HG03575 (cell line): Measurements from ENCODE around the gene ZBED4.
"Not testable (repeated sequence)": the region's sequence is repeated elsewhere in the genome, so short reads cannot be mapped to it uniquely, and the experiment has no call there.

Source experiments
- ATAC-seq: cut with Tn5 transposase; IDR thresholded peaks from one replicate; pipeline ENCODE4 v1.9.1; 2021; ENCODE audit not compliant: unreplicated experiment, insufficient number of reproducible peaks, low FRiP score; ENCODE audit errors: extremely low read depth

Gene ZBED4

GRCh38 chr22:49850021-49850911 lies 3.4 kb upstream of the ZBED4 start:
- no peak for ATAC-seq

- ATAC-seq, result no peak
These were observed 2.5 kb upstream of the ZBED4 start for GRCh38 chr22:49850959-49851802.

DNA sequence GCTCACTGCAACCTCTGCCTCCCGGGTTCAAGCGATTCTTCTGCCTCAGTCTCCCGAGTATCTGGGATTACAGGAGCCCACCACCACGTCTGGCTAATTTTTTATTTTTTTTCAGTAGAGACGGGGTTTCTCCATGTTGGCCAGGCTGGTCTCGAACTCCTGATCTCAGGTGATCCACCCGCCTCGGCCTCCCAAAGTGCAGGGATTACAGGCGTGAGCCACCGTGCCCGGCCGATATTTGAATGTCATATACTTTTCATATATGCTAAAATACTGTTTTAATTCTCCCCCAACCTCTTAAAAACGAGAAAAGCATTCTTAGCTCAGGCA lies 1.1 kb upstream of the ZBED4 start:
- ATAC-seq, result not testable (repeated sequence)

GRCh38 chr22:49853981-49854831 lies 562 bp downstream of the ZBED4 start:
- no peak for ATAC-seq

DNA sequence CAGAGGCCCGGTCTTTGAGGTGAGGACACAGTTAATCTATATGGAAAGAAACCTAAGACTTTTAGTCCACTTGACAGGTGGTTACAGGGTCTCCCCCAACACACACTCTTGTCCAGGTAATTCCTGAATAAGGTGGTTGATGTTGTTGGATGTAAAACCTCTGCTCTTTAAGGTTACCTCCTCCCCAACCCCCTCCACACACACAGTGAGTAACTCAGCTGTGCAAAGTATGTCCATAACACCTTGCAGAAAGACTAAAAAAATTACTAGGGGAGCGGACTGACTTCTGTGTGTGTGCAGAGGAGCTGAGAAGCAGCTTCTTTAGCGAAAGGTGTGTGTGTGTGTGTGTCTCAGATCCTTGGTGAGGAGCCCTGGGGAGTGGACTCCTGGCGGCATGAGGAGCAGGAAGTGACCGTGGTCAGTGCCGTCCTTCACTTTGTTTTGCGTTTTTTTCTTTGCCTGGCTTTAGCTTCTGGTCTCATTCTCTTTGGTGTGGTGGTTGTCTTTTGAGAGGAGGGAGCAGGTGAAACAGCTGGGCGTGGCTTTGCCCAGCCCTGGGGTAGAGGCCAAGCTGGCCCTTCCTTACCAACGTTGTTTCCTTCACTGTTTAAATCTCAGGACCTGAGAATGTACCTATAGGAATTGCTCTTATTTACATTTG lies 1.7 kb downstream of the ZBED4 start:
- ATAC-seq, result no peak

DNA sequence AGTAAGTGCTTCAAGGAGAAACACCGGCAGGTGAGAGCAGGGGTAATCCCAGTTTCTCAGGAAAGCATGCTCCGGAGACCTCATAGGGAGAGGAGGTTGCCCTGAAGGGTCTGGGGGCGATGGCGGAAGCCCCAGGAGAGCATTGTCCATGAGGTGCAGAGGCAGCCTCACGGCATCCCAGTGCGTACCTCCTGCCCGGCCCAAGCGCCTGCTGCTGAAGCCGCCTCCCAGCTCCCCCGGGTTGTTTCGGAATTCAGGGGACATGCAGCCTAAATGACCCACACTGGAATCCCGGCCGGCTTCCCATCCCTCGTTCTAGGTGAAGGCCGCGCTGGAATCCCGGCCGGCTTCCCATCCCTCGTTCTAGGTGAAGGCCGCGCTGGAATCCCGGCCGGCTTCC lies 2.7 kb downstream of the ZBED4 start:
- no peak for ATAC-seq

DNA sequence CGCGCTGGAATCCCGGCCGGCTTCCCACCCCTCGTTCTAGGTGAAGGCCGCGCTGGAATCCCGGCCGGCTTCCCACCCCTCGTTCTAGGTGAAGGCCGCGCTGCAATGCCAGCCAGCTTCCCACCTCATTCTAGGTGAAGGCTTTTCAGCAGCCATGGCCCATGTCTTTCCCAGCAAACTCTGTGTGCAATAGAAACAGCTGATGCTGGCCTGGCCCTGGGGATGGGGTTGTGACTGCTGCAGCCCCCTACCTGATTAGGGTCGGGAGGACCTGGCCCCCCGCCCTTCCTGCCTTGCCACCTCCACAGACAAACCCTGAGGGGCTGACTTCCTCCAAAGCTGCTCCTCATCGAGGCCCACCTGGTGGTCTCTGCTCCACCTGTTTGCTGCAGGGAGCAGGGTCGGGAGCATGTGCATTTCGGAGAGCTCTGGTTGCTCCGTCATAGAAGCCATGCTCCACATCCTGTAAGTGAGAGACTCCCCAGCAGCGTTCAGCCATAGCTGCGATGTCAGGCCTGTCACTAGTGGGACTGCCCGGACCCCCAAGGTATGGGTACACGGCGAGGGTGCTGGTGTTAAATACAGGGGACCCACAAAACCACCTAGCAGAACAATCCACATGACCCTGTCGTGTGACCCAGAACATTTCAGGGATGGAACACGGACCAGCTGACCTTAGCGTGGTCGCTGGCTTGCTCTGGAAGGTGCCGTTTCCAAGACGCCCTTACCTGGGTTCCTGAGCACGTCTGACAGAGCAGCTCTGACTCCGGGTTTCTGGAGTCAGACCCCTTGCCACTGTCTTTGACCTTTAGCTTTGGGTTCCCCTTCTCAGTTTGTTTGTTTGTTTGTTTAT lies 3.3 kb downstream of the ZBED4 start:
- ATAC-seq, result no peak

- ATAC-seq, result no peak
These were observed 5.2 kb downstream of the ZBED4 start for GRCh38 chr22:49858827-49859226.

DNA sequence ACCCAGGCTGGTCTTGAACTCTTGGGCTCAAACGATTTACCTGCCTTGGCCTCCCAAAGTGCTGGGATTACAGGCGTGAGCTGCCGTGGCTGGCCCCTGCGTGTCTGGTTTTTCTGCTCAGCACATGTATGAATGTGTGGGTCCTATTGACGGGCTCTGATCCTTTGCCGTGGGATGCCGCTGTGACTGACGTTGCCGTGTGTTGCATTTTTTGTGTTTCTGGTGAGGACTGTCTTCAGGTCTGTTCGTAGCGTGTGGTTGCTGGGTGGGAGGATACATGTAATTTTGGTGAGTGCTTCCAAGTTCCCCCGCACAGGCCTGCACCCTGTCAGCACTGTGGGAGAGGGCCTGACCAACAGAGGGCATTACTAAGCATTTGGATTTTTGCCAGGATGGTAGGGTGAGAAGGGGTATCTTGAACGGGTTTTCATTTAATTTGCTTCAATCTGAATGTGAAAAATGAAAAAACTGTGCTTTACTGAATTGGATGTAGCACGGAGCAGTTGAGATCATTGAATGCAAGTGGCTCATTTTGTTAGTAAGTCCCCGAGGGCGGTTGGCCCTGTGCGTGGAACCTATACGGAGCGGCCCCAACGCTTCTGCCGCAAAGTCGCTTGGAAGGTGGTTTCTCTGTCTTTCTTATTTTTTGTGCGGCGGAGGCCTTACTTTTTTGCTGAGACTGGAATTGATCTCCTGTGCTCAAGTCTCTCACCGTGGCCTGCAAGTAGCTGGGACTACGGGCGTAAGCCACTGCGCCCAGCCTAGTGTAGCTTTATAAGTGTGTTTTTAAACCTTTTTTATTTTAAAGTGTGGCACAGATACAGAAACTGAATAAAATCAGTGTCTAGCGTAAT lies 8.2 kb downstream of the ZBED4 start:
- ATAC-seq, result no peak

DNA sequence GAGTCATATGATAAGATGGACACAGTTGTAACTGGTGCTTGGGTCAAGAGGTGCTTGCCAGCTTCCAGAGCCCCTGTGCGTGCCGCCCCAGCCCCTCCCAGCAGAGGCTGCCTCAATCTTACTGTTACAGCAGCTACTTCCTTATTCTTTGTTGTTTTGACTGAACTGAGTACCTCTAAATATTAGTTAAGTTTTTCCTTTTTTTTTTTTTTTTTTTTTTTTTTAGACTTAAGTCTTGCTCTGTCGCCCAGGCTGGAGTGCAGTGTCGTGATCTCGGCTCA lies 8.8 kb downstream of the ZBED4 start:
- no peak for ATAC-seq

- ATAC-seq, result no peak
These were observed 10.3 kb downstream of the ZBED4 start for GRCh38 chr22:49863931-49864330.

GRCh38 chr22:49865156-49865555 lies 11.5 kb downstream of the ZBED4 start:
- ATAC-seq, result no peak

DNA sequence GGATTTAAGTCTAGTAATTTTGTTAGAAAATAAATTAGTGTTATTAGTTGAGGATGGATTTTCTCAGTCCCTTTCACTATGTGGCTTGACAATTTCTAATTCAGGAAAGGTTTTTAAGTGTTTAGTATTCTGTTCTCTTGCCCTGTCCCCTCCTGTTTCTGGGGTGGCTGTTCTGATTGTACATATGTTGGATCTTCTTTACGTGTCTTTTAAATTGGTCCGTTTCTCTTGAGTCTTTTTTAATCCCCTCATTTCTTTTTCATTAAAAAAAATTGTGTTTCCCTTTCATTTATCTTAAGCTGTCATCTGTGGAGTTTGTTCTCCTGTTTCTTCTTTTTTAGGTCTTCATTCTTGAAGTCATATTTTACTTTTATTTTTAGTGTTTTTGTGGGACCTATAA lies 12.5 kb downstream of the ZBED4 start:
- ATAC-seq, result no peak

GRCh38 chr22:49866646-49867045 lies 13.0 kb downstream of the ZBED4 start:
- no peak for ATAC-seq

DNA sequence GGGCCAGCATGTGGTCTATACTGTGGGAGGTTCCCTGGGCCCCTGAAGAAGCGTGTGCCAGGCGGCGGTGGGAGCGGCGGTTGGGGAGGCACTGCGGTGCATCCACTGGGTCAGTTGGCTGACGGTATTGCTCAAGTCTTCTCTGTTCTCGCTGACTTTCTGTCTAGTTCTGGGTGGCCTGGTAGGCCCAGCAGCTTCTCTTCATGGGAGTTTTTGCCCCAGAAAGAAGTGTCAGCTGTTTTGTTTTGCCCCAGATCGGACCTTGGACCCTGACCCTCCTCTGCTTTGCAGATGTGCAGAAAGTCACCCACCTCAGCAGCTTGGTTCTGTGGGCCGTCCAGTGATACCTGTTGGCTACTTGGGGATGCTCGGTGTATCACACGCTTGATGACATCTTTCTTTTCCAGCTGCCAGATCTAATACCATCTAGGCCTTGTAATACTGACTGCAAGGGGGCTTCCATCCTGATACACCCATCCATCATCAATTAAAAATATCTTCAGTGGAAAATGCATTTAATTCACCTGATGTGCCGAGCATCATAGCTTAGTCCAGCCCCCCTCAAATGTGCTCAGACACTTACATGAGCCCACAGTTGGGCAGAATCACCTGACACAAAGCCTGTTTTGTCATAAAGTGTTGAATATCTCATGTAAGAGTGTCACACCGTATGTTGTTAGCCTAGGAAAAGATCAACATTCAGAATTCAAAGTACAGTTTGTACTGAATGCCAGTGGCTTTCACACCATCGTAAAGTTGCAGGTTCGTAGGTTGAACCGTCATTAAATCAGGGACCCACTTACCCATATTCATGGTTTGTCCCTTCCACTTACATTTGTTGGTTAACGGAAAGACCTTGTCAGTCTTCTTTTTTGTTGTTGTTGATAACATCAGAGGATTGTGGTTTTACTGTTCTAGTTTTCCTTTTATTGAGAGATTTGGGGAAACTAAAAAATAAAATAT lies 13.9 kb downstream of the ZBED4 start:
- no peak for ATAC-seq

DNA sequence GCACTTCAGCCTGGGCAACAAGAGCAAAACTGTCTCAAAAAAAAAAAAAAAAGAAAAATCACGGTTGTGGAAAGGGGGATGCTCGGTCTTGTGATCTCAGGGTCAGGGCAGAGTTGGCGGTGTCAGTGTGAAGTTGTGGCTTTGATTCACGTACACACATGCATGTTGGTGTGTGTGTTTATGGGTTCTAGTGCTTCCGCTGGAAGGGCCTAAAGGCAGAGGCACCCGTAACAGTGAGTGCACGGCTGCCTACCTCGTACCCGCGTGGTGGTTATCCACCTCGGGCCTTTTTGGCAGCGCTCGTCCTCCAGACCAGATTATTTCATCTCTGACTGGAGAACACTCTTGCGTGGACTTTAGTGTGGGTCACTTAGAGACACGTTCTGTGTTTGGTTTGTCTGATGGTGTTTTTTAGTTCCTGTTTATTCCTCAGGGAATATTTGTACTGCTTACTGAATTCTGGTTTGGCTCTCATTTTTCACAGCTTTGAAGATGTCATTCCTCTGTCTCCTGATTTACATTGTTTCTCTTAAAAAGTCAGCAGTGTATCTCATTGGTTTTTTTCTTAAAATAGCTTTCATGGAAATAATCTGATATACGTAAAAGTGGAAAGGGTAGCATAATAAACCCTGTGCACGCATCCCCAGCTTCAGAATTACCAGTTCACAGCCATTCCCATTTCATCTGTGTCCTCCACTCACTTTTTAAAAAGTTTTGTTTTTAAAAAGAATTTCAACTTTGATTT lies 15.6 kb downstream of the ZBED4 start:
- ATAC-seq, result no peak
